Activated CD8-positive, alpha-beta memory T cell treated with anti-CD3 and anti-CD28 coated beads, Interleukin-2, amount 50 U/mL, for 1 hour (primary cell): ENCODE measurements around the gene SULT2B1.
A peak's percentile ranks its signal among the peaks of the same experiment; 100 is the strongest.

Source experiments
- DNase-seq: peaks from one replicate; pipeline ENCODE4 v3.0.0-alpha.2; 2020; ENCODE audit errors: extremely low read depth

The SULT2B1 gene

GRCh38 chr19:48634424-48635262, 82.7 kb downstream of the SULT2B1 start:
- DNase-seq: peak; percentile 77

- DNase-seq: no peak
Observed at GRCh38 chr19:48635263-48635965, 83.4 kb downstream of the SULT2B1 start.

- no peak for DNase-seq
Observed at GRCh38 chr19:48635966-48636858, 84.2 kb downstream of the SULT2B1 start.

GRCh38 chr19:48636859-48637448, 85.0 kb downstream of the SULT2B1 start, which contains the start of gene DBP:
DBP (minus strand) TSS chr19:48637379; CDS start chr19:48636994, 385 bp downstream.
- DNase-seq: no peak

GRCh38 chr19:48637449-48637947, 85.5 kb downstream of the SULT2B1 start:
- DNase-seq: peak; percentile 100

DNA sequence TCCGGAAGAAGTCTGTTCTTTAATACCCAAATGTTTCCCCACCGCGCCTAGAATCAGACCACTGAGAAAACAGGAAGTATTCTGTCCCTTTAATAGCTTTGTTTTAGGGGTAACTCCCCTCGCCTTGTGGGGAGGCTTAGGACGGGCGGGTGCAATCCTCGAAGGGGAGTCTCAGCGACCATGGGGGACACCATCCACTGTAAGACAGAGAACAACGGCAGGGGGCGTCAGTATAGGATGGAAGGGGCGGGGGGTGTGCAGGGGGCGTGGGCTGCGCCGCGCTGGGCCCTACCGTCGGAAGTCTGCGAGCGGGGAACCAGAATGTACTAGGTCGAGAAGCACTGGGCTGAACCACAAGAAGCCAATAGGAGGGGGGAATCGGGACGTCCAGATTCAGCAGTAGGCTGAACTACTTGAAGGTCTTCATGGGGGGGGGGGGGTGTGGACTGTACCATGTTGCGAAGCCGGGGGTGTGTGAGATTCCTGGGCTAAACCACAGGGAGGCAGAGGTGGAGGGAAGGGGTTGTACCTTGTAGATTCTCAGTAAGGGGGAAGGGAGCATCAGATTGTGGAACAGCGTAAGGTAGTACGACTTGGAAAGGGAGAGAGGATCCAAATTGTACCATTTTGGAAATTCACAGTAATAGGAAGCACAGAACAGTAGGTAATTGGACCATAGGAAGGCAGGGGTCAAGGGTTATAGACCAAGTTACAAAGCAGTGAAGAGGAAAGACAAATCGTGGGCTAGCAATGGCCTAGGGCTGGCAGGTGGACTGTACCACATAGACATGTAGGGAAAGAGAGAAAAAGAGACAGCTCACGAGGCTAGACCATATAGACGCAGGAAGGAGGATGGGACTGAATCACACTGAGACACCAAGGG, 86.2 kb downstream of the SULT2B1 start:
- DNase-seq: peak; percentile 73

DNA sequence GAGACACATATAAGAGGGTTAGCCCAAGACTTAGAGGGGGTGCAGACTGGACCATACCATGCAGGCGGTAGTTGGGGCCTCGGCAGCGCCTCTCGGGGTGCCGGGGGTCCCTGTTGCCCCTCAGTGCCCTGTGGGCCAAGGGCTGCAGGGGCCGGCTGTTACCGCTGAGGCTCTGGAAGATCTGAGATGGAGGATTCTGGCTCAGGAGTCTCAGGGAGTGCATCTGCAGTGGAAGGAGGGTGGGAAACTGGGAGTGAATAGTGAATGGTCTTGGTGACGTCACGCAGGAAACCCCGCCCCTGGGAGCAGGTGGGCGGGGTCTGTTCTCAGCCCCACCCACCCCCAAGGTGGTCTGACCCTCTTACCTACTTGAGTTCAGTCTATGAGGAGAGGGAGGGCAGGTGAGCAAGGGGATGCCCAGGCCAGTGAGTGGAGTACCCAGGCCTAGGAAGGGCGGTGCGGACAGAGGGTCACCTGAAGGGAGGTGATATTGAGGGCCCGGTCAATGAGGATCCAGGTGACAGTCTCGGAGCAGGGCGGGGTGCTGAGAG, 86.9 kb downstream of the SULT2B1 start:
- no peak for DNase-seq

DNA sequence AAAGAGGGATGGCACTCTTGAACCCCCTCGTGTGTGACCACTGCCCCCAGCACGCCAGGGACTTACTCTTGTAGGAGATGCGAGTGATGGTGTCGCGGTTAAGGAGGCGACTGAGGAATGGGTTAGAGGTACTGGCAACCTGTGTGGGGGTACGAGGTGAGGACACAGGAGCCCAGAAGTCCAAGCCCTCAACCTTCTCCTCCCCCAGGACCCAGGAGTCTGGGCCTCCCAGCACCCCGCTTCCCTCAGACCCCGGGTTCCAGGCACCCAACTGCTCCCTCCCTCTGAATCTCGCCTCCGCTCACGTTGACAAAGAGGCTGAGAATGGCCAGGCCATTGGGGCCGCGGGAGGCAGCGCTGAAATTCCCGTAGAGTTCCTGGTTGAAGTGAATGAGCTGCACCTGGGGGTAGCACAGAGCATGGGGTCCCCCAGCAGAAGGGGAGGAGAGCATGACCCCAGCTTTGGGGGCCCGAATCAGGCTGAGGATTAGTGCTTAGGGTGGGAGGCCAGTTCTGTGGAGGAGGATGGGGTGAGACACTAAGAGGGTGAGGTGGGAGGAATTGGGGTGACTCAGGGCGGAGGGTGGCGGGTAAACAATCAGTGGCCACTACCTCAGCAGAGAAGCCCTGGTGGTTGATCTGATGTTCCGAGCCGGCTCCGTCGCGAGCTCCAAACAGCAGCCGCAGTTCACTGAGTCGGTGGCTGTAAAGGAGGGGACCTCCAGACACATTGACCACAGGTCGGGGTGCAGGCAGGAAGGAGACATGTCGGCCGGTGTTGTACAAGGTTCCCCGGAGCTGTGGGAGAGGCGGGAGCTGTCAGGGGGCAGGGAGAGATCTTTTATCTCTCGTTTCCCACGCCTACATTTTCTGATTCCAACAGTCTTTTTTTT, 87.8 kb downstream of the SULT2B1 start:
- no peak for DNase-seq

DNA sequence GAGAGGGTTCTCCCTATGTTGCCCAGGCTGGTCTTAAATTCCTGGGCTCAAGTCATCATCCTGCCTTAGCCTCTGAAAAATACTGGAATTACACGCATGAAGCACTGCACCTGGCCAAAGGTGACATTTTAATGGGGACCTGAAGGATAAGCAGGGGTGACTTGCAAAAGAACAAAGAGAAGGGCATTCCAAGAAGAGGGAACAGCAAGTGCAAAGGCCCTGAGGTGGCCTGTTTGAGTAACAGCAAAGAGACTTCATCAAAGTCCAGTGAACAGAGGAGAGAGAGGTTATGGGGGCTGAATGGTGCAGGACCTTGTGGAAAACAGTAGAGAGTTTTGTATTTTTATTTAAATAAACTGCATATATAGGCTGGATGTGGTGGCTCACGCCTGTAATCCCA, 89.9 kb downstream of the SULT2B1 start:
- no peak for DNase-seq

DNA sequence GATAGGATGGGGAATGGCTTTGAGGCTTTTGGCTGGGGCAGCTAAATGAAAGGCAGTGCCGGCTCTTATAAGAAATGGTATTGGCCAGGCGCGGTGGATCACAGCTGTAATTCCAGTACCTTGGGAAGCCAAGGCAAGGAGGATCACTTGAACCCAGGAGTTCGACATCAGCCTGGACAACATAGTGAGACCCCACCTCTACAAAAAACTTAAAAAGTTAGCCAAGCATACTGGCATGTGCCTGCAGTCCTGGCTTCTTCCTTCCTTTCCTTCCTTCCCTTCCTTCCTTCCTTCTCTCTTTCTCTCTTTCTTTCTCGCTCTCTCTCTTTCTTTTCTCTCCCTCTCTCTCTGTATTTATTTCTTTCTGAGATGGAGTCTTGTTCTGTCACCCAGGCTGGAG, 90.9 kb downstream of the SULT2B1 start:
- no peak for DNase-seq

DNA sequence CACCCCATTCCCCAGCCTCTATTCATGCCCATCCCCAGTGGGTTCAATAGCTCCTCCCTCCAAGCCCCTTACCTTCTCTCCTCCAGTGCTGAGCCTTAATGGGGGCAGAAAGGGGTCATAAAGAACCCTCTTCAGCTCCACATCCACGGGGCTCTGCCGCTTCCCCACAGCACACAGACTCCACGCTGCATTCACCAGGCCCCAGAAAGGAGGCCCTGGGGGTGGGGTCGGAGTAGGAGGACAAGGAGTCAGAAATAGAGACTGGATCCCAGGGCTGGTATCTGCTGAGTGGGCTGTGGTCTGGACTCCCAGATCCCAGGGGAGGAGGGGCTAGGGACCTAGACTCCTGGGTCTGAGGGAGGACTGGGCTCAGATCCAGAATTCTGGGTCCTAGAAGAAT, 92.4 kb downstream of the SULT2B1 start:
- no peak for DNase-seq

DNA sequence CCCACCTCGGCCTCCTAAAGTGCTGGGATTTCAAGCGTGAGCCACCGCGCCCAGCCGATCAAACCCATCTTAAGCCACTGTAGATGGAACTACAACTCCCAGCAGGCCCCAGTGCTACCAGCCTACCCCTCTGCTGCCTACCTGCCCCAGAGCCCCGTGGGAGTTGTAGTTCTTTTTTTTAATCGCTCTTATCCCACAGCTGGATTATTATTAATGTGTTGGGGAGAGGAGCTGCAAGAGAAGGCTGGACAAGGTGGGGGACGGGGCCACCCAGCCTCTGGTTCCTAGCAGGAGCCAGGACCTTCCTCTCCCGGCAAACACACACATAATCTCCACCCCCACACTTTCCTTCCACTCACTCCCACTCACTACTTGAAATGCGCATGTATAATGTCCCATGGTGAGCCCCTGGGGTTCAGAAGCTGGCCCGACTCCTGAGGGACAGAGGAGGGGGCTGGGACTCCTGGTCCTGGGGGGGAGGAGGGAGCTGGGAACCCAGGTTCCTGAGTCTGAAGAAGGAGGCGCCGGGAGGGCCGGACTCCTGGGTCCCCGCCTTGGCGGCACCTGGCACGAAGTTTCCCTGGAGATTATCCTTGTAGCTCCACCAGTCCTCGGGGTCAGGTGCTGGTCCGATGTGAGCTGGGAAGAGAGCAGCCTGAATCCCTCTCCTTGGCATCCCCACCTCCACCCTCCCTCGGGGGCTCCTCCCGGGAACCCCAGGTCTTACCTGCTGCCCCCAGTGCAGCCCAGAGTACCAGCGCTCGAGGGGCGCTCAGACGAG, 93.1 kb downstream of the SULT2B1 start:
- peak; percentile 48 for DNase-seq

GRCh38 chr19:48645620-48646000, 93.6 kb downstream of the SULT2B1 start:
- DNase-seq: no peak

- peak; percentile 75 for DNase-seq
Observed at GRCh38 chr19:48646001-48646721, 94.2 kb downstream of the SULT2B1 start, which contains the start of gene CA11. CA11 (minus strand) TSS chr19:48646187; CDS start chr19:48645632, 555 bp downstream.

GRCh38 chr19:48646722-48647216, 94.8 kb downstream of the SULT2B1 start:
- no peak for DNase-seq

- DNase-seq: no peak
Observed at GRCh38 chr19:48648134-48648533, 96.2 kb downstream of the SULT2B1 start.
